SK-N-MC (cell line): ENCODE measurements around the gene PDHB.

ENCODE experiments used
- EZH2 ChIP-seq: fragments of 200-600 bp; sonication (generic); IDR thresholded peaks from one replicate; pipeline ENCODE4 v1.6.1; 2017; ENCODE audit warnings: antibody characterized with exemption
- FOXP2 ChIP-seq: optimal IDR thresholded peaks from 2 replicates; pipeline ENCODE3; 2011; ENCODE audit warnings: mild to moderate bottlenecking, moderate library complexity; ENCODE audit not compliant: insufficient read depth; ENCODE audit errors: extremely low read length, control extremely low read depth
- POLR2AphosphoS5 ChIP-seq: IDR thresholded peaks from 2 replicates; pipeline ENCODE4 v1.6.1; 2012; ENCODE audit warnings: mild to moderate bottlenecking, low read depth, low read length, borderline replicate concordance

- TF ChIP-seq POLR2AphosphoS5 (no peak), EZH2 (no peak), FOXP2 (no peak)
These were observed 36.9 kb upstream of the PDHB start for GRCh38 chr3:58470363-58471024.
